ENCODE results near the gene NOLC1.

The NOLC1 gene

DNA sequence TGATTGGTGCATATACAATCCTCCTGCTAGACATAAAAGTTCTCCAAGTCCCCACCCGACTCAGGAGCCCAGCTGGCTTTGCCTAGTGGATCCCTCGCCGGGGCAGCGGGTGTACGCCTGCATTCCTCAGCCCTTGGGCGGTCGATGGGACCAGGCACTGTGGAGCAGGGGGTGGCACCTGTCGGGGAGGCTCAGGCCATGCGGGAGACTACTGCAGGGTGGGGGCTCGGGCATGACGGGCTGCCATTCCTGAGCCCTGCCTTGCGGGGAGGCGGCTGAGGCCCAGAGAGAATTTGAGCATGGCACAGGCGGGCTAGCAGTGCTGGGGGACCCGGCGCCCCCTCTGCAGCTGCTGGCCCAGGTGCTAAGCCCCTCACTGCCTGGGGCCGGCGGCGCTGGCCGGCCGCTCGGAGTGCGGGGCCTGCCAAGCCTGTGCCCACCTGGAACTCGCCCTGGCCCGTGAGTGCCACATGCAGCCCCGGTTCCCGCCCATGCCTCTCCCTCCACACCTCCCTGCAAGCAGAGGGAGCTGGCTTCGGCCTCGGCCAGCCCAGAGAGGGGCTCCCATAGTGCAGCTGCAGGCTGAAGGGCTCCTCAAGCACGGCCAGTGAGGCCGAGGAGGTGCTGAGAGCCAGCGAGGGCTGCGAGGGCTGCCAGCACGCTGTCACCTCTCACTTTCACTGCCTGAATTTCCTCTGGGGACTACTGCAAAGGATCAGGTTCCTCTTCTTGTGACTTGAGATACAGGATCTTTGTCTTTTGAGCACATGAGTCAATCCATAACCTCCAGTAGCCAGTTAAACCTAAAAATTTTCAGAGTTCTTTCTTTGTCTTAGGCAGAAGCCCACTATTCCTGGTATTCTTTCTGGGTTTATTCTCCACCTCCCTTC lies 48.8 kb downstream of the NOLC1 start:
- no peak for DNase-seq (ENCODE audit: low read depth in 3 of 3)

DNA sequence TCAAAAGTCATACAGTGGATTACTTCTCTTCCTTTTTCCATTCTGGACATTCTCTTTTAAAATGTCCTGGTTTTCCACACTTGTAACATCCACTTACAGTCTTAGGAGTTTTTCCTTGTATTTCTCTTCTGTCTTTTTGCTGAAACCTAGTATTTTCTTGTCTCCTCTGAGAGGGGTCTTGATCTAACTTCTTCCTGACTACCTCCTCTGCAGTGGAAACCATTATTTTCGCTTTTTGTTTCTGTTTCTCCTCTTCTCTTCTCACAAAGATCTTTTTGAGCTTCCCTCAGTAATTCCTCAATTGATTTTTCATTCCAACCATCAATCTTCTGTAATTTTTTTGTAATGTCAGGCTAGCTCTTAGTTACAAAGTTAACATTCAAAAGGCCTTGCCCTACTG lies 50.2 kb downstream of the NOLC1 start:
- DNase-seq (ENCODE audit: low read depth in 3 of 3) = no peak

DNA sequence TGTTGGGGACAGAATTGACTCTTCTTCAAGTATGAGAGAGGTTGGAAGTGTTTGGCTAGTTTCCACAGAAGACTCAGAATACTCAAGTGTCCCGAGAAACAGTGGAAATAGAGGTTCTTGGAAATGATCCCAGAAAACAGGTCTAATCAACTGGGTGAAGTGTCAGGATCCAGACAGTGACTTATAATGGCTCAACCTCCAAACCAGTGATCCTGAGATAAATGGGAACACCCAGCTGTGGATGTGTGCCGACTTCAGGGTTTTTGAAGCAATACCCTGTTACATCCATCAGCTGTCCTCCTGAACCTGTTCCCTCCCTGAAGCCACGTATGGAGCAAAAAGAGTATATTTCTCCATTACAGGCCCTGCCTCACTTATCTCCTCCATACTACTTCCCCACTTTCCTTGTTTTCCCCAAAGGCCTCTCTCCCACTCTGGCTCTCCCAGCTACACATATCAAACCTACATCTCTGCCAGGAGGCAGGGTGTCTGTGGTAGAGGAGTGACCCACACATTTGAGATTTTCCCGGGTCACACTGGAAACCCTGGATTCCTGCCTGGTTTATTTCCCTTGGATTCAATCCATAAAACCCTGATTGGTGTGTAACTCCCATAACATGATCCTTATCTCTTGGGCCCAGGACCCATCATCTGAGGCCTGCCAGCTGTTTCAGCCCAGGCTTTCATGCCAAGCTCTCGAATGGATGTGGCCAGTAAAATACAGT lies 56.3 kb downstream of the NOLC1 start:
- DNase-seq (ENCODE audit: low read depth in 3 of 3) = no peak

DNA sequence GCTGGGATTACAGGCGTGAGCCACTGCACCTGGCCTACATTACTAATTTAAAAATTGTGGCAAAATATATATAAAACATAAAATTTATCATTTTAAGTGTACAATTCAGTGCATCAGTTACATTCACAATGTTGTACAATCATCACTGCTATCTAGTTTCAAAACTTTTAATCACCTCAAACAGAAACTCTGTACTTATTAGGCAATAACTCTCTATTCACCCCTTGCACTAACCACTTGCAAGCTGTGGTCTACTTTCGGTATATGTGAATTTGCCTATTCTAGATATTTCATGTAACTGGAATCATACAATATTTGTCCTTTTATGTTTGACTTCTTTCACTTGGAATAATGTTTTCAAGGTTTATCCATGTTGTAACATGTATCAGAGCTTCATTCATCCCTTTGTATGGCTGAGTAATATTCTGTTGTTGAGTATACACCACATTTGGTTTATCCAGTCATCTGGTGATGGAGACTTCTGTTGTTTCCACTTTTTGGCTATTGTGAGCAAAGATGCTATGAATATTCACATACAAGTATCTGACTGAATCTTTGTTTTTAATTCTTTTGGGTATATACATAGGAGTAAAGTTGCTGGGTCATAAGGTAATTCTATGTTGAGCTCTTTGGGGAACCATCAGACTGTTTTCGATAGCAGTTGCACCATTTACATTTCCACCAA lies 59.6 kb downstream of the NOLC1 start:
- DNase-seq (ENCODE audit: low read depth in 3 of 3) = no peak
